Panc1 (cell line): ENCODE measurements around the gene SMIM35.

Experiments
- POLR2AphosphoS5 ChIP-seq: IDR thresholded peaks from 2 replicates; pipeline ENCODE4 v1.6.1; 2012; ENCODE audit warnings: mild to moderate bottlenecking, low read depth, low read length, moderate library complexity
- TF ChIP-seq, protein P1 (sequence below): fragments of 450-650 bp; IDR thresholded peaks from 2 replicates; pipeline ENCODE4 v1.5.1; 2017; ENCODE audit warnings: mild to moderate bottlenecking

GRCh38 chr11:117980280-117980679 lies 106.5 kb downstream of the SMIM35 start:
- TF ChIP-seq, protein P1, sequence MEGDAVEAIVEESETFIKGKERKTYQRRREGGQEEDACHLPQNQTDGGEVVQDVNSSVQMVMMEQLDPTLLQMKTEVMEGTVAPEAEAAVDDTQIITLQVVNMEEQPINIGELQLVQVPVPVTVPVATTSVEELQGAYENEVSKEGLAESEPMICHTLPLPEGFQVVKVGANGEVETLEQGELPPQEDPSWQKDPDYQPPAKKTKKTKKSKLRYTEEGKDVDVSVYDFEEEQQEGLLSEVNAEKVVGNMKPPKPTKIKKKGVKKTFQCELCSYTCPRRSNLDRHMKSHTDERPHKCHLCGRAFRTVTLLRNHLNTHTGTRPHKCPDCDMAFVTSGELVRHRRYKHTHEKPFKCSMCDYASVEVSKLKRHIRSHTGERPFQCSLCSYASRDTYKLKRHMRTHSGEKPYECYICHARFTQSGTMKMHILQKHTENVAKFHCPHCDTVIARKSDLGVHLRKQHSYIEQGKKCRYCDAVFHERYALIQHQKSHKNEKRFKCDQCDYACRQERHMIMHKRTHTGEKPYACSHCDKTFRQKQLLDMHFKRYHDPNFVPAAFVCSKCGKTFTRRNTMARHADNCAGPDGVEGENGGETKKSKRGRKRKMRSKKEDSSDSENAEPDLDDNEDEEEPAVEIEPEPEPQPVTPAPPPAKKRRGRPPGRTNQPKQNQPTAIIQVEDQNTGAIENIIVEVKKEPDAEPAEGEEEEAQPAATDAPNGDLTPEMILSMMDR, result no peak
- no peak for TF ChIP-seq POLR2AphosphoS5
